ENCODE measurements around the gene TMEM108.

DNA sequence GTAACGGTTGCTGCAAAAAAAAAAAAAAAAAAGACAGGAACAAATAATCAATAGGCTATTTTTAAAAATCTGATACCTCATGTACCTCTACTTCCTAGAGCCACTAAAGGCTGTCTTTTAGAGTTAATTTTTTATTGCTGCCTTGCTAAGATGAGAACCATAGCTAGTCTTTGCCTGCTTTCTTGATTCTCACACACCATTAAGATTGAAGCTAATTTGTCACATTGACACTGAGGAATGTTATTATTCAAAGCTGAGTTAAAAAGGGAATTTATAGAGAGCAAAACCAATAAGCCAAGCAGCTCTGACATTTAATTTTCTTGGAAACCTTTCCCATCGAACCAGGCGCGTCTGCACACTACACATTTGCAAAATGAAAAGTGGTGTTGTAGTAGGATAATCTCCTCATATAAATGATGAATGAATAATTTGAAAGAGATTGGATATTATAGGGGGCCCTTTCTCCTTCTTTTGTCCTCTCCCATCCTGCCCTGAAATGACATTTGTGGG lies 149.7 kb downstream of the TMEM108 start:
- TF ChIP-seq POLR2A (IDR thresholded peaks at IDR 0.05; ENCODE audit: low read depth, low read length) (no peak), POLR2AphosphoS5 (IDR thresholded peaks at IDR 0.05; ENCODE audit: low read depth, low read length) (no peak), TAF1 (IDR thresholded peaks at IDR 0.05; ENCODE audit: borderline replicate concordance, low read depth, low read length) (no peak)
